HCT116 (cell line): ENCODE data around the gene ANKRD44.

Source experiments
- CEBPB ChIP-seq: IDR thresholded peaks from 2 replicates; pipeline ENCODE4 v1.6.1; 2012; ENCODE audit warnings: low read depth
- EZH2 ChIP-seq: fragments of 200-600 bp; sonication (generic); IDR thresholded peaks from 2 replicates; pipeline ENCODE4 v1.6.1; 2017; ENCODE audit warnings: antibody characterized with exemption, mixed run types
- POLR2A ChIP-seq: IDR thresholded peaks from 2 replicates; pipeline ENCODE4 v1.7.0; 2011; ENCODE audit warnings: borderline replicate concordance; ENCODE audit not compliant: insufficient read depth, insufficient read length; ENCODE audit errors: extremely low read depth
- RAD21 ChIP-seq: IDR thresholded peaks from 2 replicates; pipeline ENCODE4 v1.6.1; 2012; ENCODE audit warnings: low read depth, mild to moderate bottlenecking
- TF ChIP-seq, protein P1 (sequence below), 3 experiments: fragments of 200-600 bp in 1 of 3; sonication (generic) in 1 of 3; IDR thresholded peaks in 2 of 3; conservative IDR thresholded peaks in 1 of 3; 2 replicates each; pipeline ENCODE4 v1.5.1; 2012 to 2017; ENCODE audit warnings: low read depth in 2 of 3, low read length in 2 of 3, antibody characterized with exemption in 1 of 3, borderline replicate concordance in 1 of 3, control low read depth in 1 of 3, mild to moderate bottlenecking in 1 of 3, mixed read lengths in 1 of 3, mixed run types in 1 of 3, moderate library complexity in 1 of 3; ENCODE audit not compliant: insufficient read depth in 1 of 3
- TF ChIP-seq, protein P2 (sequence below): IDR thresholded peaks from 2 replicates; pipeline ENCODE4 v1.6.1; 2012

GRCh38 chr2:197201874-197202273, 108.7 kb downstream of the ANKRD44 start:
- TF ChIP-seq, protein P1, sequence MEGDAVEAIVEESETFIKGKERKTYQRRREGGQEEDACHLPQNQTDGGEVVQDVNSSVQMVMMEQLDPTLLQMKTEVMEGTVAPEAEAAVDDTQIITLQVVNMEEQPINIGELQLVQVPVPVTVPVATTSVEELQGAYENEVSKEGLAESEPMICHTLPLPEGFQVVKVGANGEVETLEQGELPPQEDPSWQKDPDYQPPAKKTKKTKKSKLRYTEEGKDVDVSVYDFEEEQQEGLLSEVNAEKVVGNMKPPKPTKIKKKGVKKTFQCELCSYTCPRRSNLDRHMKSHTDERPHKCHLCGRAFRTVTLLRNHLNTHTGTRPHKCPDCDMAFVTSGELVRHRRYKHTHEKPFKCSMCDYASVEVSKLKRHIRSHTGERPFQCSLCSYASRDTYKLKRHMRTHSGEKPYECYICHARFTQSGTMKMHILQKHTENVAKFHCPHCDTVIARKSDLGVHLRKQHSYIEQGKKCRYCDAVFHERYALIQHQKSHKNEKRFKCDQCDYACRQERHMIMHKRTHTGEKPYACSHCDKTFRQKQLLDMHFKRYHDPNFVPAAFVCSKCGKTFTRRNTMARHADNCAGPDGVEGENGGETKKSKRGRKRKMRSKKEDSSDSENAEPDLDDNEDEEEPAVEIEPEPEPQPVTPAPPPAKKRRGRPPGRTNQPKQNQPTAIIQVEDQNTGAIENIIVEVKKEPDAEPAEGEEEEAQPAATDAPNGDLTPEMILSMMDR (IDR thresholded peaks at IDR 0.05 in 2 of 3, conservative IDR thresholded peaks at IDR 0.05 in 1 of 3; ENCODE audit: borderline replicate concordance in 1 of 3, insufficient read depth in 1 of 3, low read depth in 2 of 3, low read length in 2 of 3) = no peak
- TF ChIP-seq RAD21 (no peak), POLR2A (no peak), EZH2 (no peak), CEBPB (no peak)
- TF ChIP-seq, protein P2, sequence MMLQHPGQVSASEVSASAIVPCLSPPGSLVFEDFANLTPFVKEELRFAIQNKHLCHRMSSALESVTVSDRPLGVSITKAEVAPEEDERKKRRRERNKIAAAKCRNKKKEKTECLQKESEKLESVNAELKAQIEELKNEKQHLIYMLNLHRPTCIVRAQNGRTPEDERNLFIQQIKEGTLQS = no peak
